Measurements from ENCODE around the gene EMILIN3. TPM values are rescaled to one million over a fixed set of nuclear protein-coding genes. Genes with fewer than 3 reads are reported as not detected.
A peak's percentile ranks its signal among the peaks of the same experiment; 100 is the strongest.

The EMILIN3 gene
- total RNA-seq, 3 donors from 2014 or later, result not detected

GRCh38 chr20:41352106-41352505, 14.5 kb downstream of the EMILIN3 start:
- ATAC-seq (no peak), DNase-seq (no peak)
- no peaks in the 10 kb centered on the region for H3K4me1 Mint-ChIP-seq (ENCODE audit: low read depth)
- H3K36me3 Mint-ChIP-seq (ENCODE audit: insufficient read depth), result no peaks in the 10 kb centered on the region
- H3K9me3 Mint-ChIP-seq, result no peaks in the 10 kb centered on the region
- no peaks in the 10 kb centered on the region for H3K27me3 Mint-ChIP-seq (ENCODE audit: low read depth)
- no peak overlapping the region for H3K4me3 Mint-ChIP-seq

- H3K9me3 Mint-ChIP-seq, result no peaks in the 10 kb centered on the region
- H3K4me1 Mint-ChIP-seq (ENCODE audit: low read depth), result no peaks in the 10 kb centered on the region
- no peak overlapping the region for H3K4me3 Mint-ChIP-seq
- no peak for DNase-seq
- no peaks in the 10 kb centered on the region for H3K36me3 Mint-ChIP-seq (ENCODE audit: insufficient read depth)
- ATAC-seq, result no peak
- no peaks in the 10 kb centered on the region for H3K27me3 Mint-ChIP-seq (ENCODE audit: low read depth)
Measured at GRCh38 chr20:41350408-41350962, 16.1 kb downstream of the EMILIN3 start.

- DNase-seq (no peak), ATAC-seq (no peak)
- Mint-ChIP-seq H3K4me1 (ENCODE audit: low read depth) (no peaks in the 10 kb centered on the region), H3K4me3 (no peak overlapping the region), H3K9me3 (no peaks in the 10 kb centered on the region), H3K27me3 (ENCODE audit: low read depth) (no peaks in the 10 kb centered on the region), H3K36me3 (ENCODE audit: insufficient read depth) (no peaks in the 10 kb centered on the region)
Measured at GRCh38 chr20:41349943-41350342, 16.7 kb downstream of the EMILIN3 start.

GRCh38 chr20:41349266-41349665, 17.4 kb downstream of the EMILIN3 start:
- no peak for ATAC-seq
- Mint-ChIP-seq H3K36me3 (ENCODE audit: insufficient read depth) (no peaks in the 10 kb centered on the region), H3K4me3 (no peak overlapping the region), H3K4me1 (ENCODE audit: low read depth) (no peaks in the 10 kb centered on the region), H3K9me3 (no peaks in the 10 kb centered on the region), H3K27me3 (ENCODE audit: low read depth) (no peaks in the 10 kb centered on the region)
- DNase-seq, result no peak

GRCh38 chr20:41348430-41349172, 18.0 kb downstream of the EMILIN3 start:
- H3K4me3 Mint-ChIP-seq, result no peak overlapping the region
- H3K9me3 Mint-ChIP-seq, result no peaks in the 10 kb centered on the region
- no peaks in the 10 kb centered on the region for H3K4me1 Mint-ChIP-seq (ENCODE audit: low read depth)
- no peak for ATAC-seq
- H3K36me3 Mint-ChIP-seq (ENCODE audit: insufficient read depth), result no peaks in the 10 kb centered on the region
- no peaks in the 10 kb centered on the region for H3K27me3 Mint-ChIP-seq (ENCODE audit: low read depth)
- DNase-seq, result no peak

GRCh38 chr20:41347523-41348429, 18.8 kb downstream of the EMILIN3 start:
- DNase-seq (no peak), ATAC-seq (no peak)
- H3K4me1 Mint-ChIP-seq (ENCODE audit: low read depth), result no peaks in the 10 kb centered on the region
- no peak overlapping the region for H3K4me3 Mint-ChIP-seq
- H3K27me3 Mint-ChIP-seq (ENCODE audit: low read depth), result no peaks in the 10 kb centered on the region
- H3K9me3 Mint-ChIP-seq, result no peaks in the 10 kb centered on the region
- H3K36me3 Mint-ChIP-seq (ENCODE audit: insufficient read depth), result no peaks in the 10 kb centered on the region

GRCh38 chr20:41345729-41346067, 20.9 kb downstream of the EMILIN3 start:
- Mint-ChIP-seq H3K4me1 (ENCODE audit: low read depth) (no peaks in the 10 kb centered on the region), H3K36me3 (ENCODE audit: insufficient read depth) (no peaks in the 10 kb centered on the region), H3K27me3 (ENCODE audit: low read depth) (no peaks in the 10 kb centered on the region), H3K9me3 (no peaks in the 10 kb centered on the region), H3K4me3 (no peak overlapping the region)
- DNase-seq, result no peak
- no peak for ATAC-seq

- Mint-ChIP-seq H3K36me3 (ENCODE audit: insufficient read depth) (no peaks in the 10 kb centered on the region), H3K27me3 (ENCODE audit: low read depth) (no peaks in the 10 kb centered on the region), H3K9me3 (no peaks in the 10 kb centered on the region), H3K4me3 (no peak overlapping the region), H3K4me1 (ENCODE audit: low read depth) (peaks cover 4% of the 10 kb centered on the region)
- ATAC-seq (no peak), DNase-seq (no peak)
Measured at GRCh38 chr20:41344938-41345728, 21.5 kb downstream of the EMILIN3 start.

GRCh38 chr20:41344477-41344876, 22.1 kb downstream of the EMILIN3 start:
- H3K9me3 Mint-ChIP-seq, result no peaks in the 10 kb centered on the region
- H3K4me1 Mint-ChIP-seq (ENCODE audit: low read depth), result peaks cover 9% of the 10 kb centered on the region
- H3K36me3 Mint-ChIP-seq (ENCODE audit: insufficient read depth), result no peaks in the 10 kb centered on the region
- H3K4me3 Mint-ChIP-seq, result no peak overlapping the region
- DNase-seq (no peak), ATAC-seq (no peak)
- peaks cover 3% of the 10 kb centered on the region for H3K27me3 Mint-ChIP-seq (ENCODE audit: low read depth)

GRCh38 chr20:41342474-41343464, 23.8 kb downstream of the EMILIN3 start:
- no peak overlapping the region for H3K4me3 Mint-ChIP-seq
- peaks cover 9% of the 10 kb centered on the region for H3K4me1 Mint-ChIP-seq (ENCODE audit: low read depth)
- peaks cover 4% of the 10 kb centered on the region for H3K27me3 Mint-ChIP-seq (ENCODE audit: low read depth)
- H3K9me3 Mint-ChIP-seq, result no peaks in the 10 kb centered on the region
- ATAC-seq, result no peak
- no peak for DNase-seq
- H3K36me3 Mint-ChIP-seq (ENCODE audit: insufficient read depth), result no peaks in the 10 kb centered on the region

GRCh38 chr20:41340327-41341055, 26.1 kb downstream of the EMILIN3 start, which contains the start of gene LPIN3:
LPIN3 (plus strand) TSS chr20:41340821; CDS start chr20:41345804, 4,983 bp downstream.
- peaks cover 9% of the 10 kb centered on the region for H3K4me1 Mint-ChIP-seq (ENCODE audit: low read depth)
- peak; percentile 74 to 76 for ATAC-seq
- H3K27me3 Mint-ChIP-seq (ENCODE audit: low read depth), result peaks cover 4% of the 10 kb centered on the region
- peak; percentile 40 for DNase-seq
- H3K4me3 Mint-ChIP-seq, result peak within 1 kb of the TSS; percentile 73
- no peaks in the 10 kb centered on the region for H3K9me3 Mint-ChIP-seq
- no peaks in the 10 kb centered on the region for H3K36me3 Mint-ChIP-seq (ENCODE audit: insufficient read depth)

GRCh38 chr20:41339957-41340326, 26.7 kb downstream of the EMILIN3 start:
- DNase-seq, result peak; percentile 86
- peaks cover 9% of the 10 kb centered on the region for H3K4me1 Mint-ChIP-seq (ENCODE audit: low read depth)
- ATAC-seq, result peak; percentile 93
- H3K36me3 Mint-ChIP-seq (ENCODE audit: insufficient read depth), result no peaks in the 10 kb centered on the region
- H3K4me3 Mint-ChIP-seq, result peak overlapping the region; percentile 73
- no peaks in the 10 kb centered on the region for H3K9me3 Mint-ChIP-seq
- peaks cover 4% of the 10 kb centered on the region for H3K27me3 Mint-ChIP-seq (ENCODE audit: low read depth)

Measured in activated T-cell treated with anti-CD3 and anti-CD28 coated beads, Interleukin-2, amount 50 U/mL, for 4 hours (primary cell).